ENCODE measurements around the gene CCT4. TPM values are rescaled to one million over a fixed set of nuclear protein-coding genes. Genes with fewer than 3 reads are reported as not detected.

CCT4 gene
- total RNA-seq, 4 donors from 2014 or later = 63.2 to 87.1 (median 75.5) TPM

- DNase-seq (no peak), ATAC-seq (no peak)
- in situ Hi-C loops (cut with MboI; ENCODE audit: low sequenced_read_pairs in 4 of 4) = no loop called here
- Histone ChIP-seq H3K27ac (no peak overlapping the region), H3K4me1 (no peaks in the 10 kb centered on the region), H3K4me3 (no peak overlapping the region), H3K9me3 (no peaks in the 10 kb centered on the region), H3K36me3 (no peaks in the 10 kb centered on the region), H3K27me3 (no peaks in the 10 kb centered on the region)
- intact Hi-C loops (cut with DNase I; ENCODE audit: low total_unique reads) = no loop called here
- TF ChIP-seq POLR2A (IDR thresholded peaks at IDR 0.05) (no peak), CTCF (IDR thresholded peaks at IDR 0.05 in 4 of 5, conservative IDR thresholded peaks at IDR 0.05 in 1 of 5) (no peak)
Observed at GRCh38 chr2:61822255-61822654, 66.2 kb downstream of the CCT4 start.

Other genes with a start within 250 kb of the CCT4 start
- 1 to 10 TPM; 1.2 to 2.8 (median 1.8) TPM for gene FAM161A, start 34.6 kb downstream of the CCT4 start, total RNA-seq
- gene COMMD1, start 17.0 kb upstream of the CCT4 start, total RNA-seq = 10 to 100 TPM; 51.8 to 78.6 (median 58.3) TPM